ENCODE results near the gene MBD5. TPM values are rescaled to one million over a fixed set of nuclear protein-coding genes. Genes with fewer than 3 reads are reported as not detected.

MBD5 gene
- total and polyA plus RNA-seq, 4 donors: 2.0 to 15.9 (median 9.5) TPM

GRCh38 chr2:148014616-148015015, 6.3 kb upstream of the MBD5 start:
- H3K27ac ChIP-seq (ENCODE audit: low read depth in 1 of 2, low read length in 2 of 2): no peak overlapping the region
- H3K4me1 ChIP-seq (ENCODE audit: control insufficient read depth in 4 of 4, insufficient read depth in 4 of 4, low read length in 3 of 4): peaks cover 5 to 22% (median 8%) of the 10 kb centered on the region in 4 donors
- DNase-seq (ENCODE audit: low spot score): no peak
- no peaks in the 10 kb centered on the region for H3K9me3 ChIP-seq (ENCODE audit: control insufficient read depth in 4 of 4, low read length in 3 of 4)
- H3K36me3 ChIP-seq (ENCODE audit: control insufficient read depth in 4 of 4, insufficient read depth in 3 of 4, low read depth in 1 of 4, low read length in 3 of 4): no peaks in the 10 kb centered on the region
- H3K4me3 ChIP-seq (ENCODE audit: low read depth in 1 of 3, low read length in 3 of 3): no peak overlapping the region
- no peaks in the 10 kb centered on the region for H3K27me3 ChIP-seq (ENCODE audit: control insufficient read depth in 4 of 4, insufficient read depth in 4 of 4, low read length in 3 of 4)
- TF ChIP-seq MAX (IDR thresholded peaks at IDR 0.05) (no peak), FOXA2 (IDR thresholded peaks at IDR 0.05) (no peak), FOXA1 (IDR thresholded peaks at IDR 0.05) (no peak), HNF4G (IDR thresholded peaks at IDR 0.05) (no peak), EGR1 (IDR thresholded peaks at IDR 0.05; ENCODE audit: low read depth in 2 of 2) (no peak), GABPA (IDR thresholded peaks at IDR 0.05 in 1 of 2, conservative IDR thresholded peaks at IDR 0.05 in 1 of 2) (no peak), SP1 (IDR thresholded peaks at IDR 0.05) (no peak), YY1 (IDR thresholded peaks at IDR 0.05) (no peak), ZBTB33 (IDR thresholded peaks at IDR 0.05) (no peak), HNF4A (conservative IDR thresholded peaks at IDR 0.05) (no peak), CTCF (IDR thresholded peaks at IDR 0.05; ENCODE audit: low read depth, low read length, missing input control) (no peak), JUND (IDR thresholded peaks at IDR 0.05) (no peak), RAD21 (IDR thresholded peaks at IDR 0.05) (no peak), ATF3 (IDR thresholded peaks at IDR 0.05) (no peak), NR2F2 (IDR thresholded peaks at IDR 0.05) (no peak)
- no peak overlapping the region for H3K9ac ChIP-seq (ENCODE audit: low read depth in 1 of 2, low read length in 2 of 2)
- WGBS: 90% methylated on average over 5 of the region's 5 CpGs

GRCh38 chr2:148020111-148021058, 506 bp upstream of the MBD5 start, which contains the start of gene ORC4:
TSS of gene ORC4 (minus strand) at chr2:148020737. CDS start at chr2:147975958, 44,779 bp downstream.
- Histone ChIP-seq H3K9ac (ENCODE audit: low read depth in 1 of 2, low read length in 2 of 2) (peak within 1 kb of the TSS; percentile 92 to 93), H3K4me1 (ENCODE audit: control insufficient read depth in 4 of 4, insufficient read depth in 4 of 4, low read length in 3 of 4) (peaks cover 7 to 38% (median 26%) of the 10 kb centered on the region in 4 donors), H3K36me3 (ENCODE audit: control insufficient read depth in 4 of 4, insufficient read depth in 3 of 4, low read depth in 1 of 4, low read length in 3 of 4) (no peaks in the 10 kb centered on the region), H3K27me3 (ENCODE audit: control insufficient read depth in 4 of 4, insufficient read depth in 4 of 4, low read length in 3 of 4) (no peaks in the 10 kb centered on the region), H3K27ac (ENCODE audit: low read depth in 1 of 2, low read length in 2 of 2) (peak within 1 kb of the TSS; percentile 87 to 97), H3K4me3 (ENCODE audit: low read depth in 1 of 3, low read length in 3 of 3) (peak within 1 kb of the TSS; percentile 78 to 95 (median 94)), H3K9me3 (ENCODE audit: control insufficient read depth in 4 of 4, low read length in 3 of 4) (no peaks in the 10 kb centered on the region)
- DNase-seq (ENCODE audit: low spot score): peak; percentile 96
- WGBS: under 1% methylated on average over 52 of the region's 52 CpGs
- TF ChIP-seq FOXA1 (IDR thresholded peaks at IDR 0.05): no peak
- TF ChIP-seq ZBTB33 (IDR thresholded peaks at IDR 0.05): peak; percentile 82
- peak; percentile 43 to 60 for TF ChIP-seq RAD21 (IDR thresholded peaks at IDR 0.05)
- peak; percentile 86 for TF ChIP-seq MAX (IDR thresholded peaks at IDR 0.05)
- TF ChIP-seq NR2F2 (IDR thresholded peaks at IDR 0.05): no peak
- peak; percentile 46 to 64 for TF ChIP-seq HNF4A (conservative IDR thresholded peaks at IDR 0.05)
- peak; percentile 72 to 81 for TF ChIP-seq JUND (IDR thresholded peaks at IDR 0.05)
- peak; percentile 99 for TF ChIP-seq EGR1 (IDR thresholded peaks at IDR 0.05; ENCODE audit: low read depth in 2 of 2)
- TF ChIP-seq FOXA2 (IDR thresholded peaks at IDR 0.05): peak; percentile 34
- TF ChIP-seq RXRA (IDR thresholded peaks at IDR 0.05): peak; percentile 62 to 69
- no peak for TF ChIP-seq TAF1 (conservative IDR thresholded peaks at IDR 0.05)
- no peak for TF ChIP-seq ATF3 (IDR thresholded peaks at IDR 0.05)
- TF ChIP-seq SP1 (IDR thresholded peaks at IDR 0.05): peak; percentile 93
- TF ChIP-seq YY1 (IDR thresholded peaks at IDR 0.05): peak; percentile 89
- no peak for TF ChIP-seq CTCF (IDR thresholded peaks at IDR 0.05; ENCODE audit: low read depth, low read length, missing input control)

All from liver (tissue), 9 donors.